ENCODE data around the gene MGRN1.

Gene MGRN1

GRCh38 chr16:4677390-4677789, 52.8 kb downstream of the MGRN1 start:
- no peak for DNase-seq

- DNase-seq, result no peak
Measured at GRCh38 chr16:4677994-4678393, 53.4 kb downstream of the MGRN1 start.

GRCh38 chr16:4678596-4678995, 54.0 kb downstream of the MGRN1 start:
- no peak for DNase-seq

- no peak for DNase-seq
Measured at GRCh38 chr16:4679156-4679849, 54.7 kb downstream of the MGRN1 start.

- DNase-seq, result no peak
Measured at GRCh38 chr16:4679850-4680636, 55.4 kb downstream of the MGRN1 start.

- DNase-seq, result no peak
Measured at GRCh38 chr16:4680673-4681470, 56.2 kb downstream of the MGRN1 start.

- DNase-seq, result no peak
Measured at GRCh38 chr16:4681471-4682083, 57.0 kb downstream of the MGRN1 start.

GRCh38 chr16:4682084-4682591, 57.5 kb downstream of the MGRN1 start:
- DNase-seq, result no peak

GRCh38 chr16:4682616-4683254, 58.1 kb downstream of the MGRN1 start:
- peak; percentile 46 for DNase-seq

- DNase-seq, result no peak
Measured at GRCh38 chr16:4683255-4684057, 58.8 kb downstream of the MGRN1 start.

GRCh38 chr16:4684058-4684715, 59.6 kb downstream of the MGRN1 start:
- DNase-seq, result no peak

- DNase-seq, result no peak
Measured at GRCh38 chr16:4684763-4685162, 60.1 kb downstream of the MGRN1 start.

- DNase-seq, result no peak
Measured at GRCh38 chr16:4685292-4685691, 60.7 kb downstream of the MGRN1 start.

- no peak for DNase-seq
Measured at GRCh38 chr16:4685776-4686496, 61.3 kb downstream of the MGRN1 start.

- DNase-seq, result no peak
Measured at GRCh38 chr16:4686497-4687210, 62.0 kb downstream of the MGRN1 start.

- no peak for DNase-seq
Measured at GRCh38 chr16:4687416-4687815, 62.8 kb downstream of the MGRN1 start.

- no peak for DNase-seq
Measured at GRCh38 chr16:4687946-4688673, 63.5 kb downstream of the MGRN1 start.

- DNase-seq, result no peak
Measured at GRCh38 chr16:4688674-4689045, 64.0 kb downstream of the MGRN1 start.

GRCh38 chr16:4689091-4689671, 64.6 kb downstream of the MGRN1 start:
- no peak for DNase-seq
